T-helper 2 cell (primary cell): Measurements from ENCODE around the gene NUDT21.
"Not testable (repeated sequence)": the region's sequence is repeated elsewhere in the genome, so short reads cannot be mapped to it uniquely, and the experiment has no call there.

ENCODE experiments used
- DNase-seq, 5 experiments: peaks; one replicate each; pipeline versions ENCODE4 v3.0.0 to v3.0.0-alpha.2; 2012 to 2022

NUDT21 gene

DNA sequence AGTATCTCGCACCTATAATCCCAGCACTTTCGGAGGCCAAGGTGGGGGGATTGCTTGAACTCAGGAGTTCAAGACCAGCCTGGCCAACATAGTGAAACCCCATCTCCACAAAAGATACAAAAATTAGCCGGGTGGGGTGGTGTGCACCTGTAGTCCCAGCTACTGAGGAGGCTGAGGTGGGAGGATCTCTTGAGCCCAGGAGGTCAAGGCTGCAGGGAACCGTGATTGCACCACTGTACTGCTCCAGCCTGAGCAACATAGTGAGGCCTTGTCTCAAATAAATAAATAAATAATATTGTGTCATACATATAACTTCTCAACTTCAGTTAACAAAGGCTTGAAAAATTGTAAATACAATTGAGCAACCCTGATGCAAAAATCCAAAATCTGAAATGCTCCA lies 34.0 kb downstream of the NUDT21 start:
- DNase-seq, result no peak

- DNase-seq, result no peak
Observed at GRCh38 chr16:56415875-56416274, 35.3 kb downstream of the NUDT21 start.

DNA sequence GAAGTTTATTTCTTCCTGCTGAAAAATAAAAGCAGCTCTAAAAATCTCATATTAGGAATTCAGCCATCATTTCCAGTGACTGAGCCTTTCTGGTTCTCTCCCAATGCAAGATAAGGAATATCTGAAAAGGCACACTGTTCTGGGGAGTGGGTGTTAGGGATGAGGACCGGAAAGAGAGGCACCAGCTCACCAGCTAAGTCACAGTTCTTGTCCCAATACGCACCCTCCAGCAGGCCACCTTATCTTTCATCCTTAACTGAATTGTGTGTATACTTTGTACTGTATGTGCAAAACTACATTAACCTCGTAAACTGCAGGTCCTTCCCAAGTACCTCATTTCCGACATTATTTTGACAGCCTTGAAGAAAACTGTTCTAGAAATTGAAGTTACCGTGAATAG lies 36.8 kb downstream of the NUDT21 start:
- no peak for DNase-seq

DNA sequence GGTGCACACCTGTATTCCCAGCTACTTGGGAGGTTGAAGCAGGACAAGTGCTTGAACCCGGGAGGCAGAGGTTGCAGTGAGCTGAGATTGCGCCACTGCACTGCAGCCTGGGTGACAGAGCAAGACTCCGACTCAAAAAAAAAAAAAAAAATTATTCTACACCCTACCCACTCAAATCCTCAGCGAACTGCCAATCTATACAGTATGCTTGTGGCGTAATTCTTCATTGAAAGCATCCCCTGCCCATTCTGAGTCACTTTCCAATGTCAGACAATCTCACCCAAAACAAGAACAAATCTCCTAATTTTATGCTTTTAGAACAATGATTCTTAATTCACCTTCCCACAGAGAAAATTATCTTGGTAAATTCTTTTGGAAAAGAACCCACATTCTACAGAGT lies 37.8 kb downstream of the NUDT21 start:
- DNase-seq, result no peak

DNA sequence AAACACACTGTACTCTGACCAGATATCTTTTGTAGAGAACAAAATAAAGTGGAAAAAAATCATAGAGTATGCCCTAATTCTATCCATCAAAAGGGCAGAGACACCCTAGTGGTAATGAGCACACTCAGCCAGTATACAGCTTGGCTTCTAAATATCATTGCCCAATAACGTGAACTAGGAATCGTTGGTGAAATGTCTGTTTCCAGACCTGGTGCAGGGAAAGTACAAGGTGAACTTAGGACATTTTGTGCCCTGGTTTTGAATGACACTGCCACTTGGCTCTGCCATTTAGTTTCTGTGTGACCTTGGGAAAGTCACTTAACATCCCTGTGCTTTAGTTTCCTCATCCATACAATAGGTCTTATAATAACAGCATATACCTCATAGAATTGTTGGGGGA lies 39.5 kb downstream of the NUDT21 start:
- no peak for DNase-seq

GRCh38 chr16:56411123-56411522 lies 40.0 kb downstream of the NUDT21 start:
- no peak for DNase-seq

GRCh38 chr16:56409195-56409594 lies 41.9 kb downstream of the NUDT21 start:
- DNase-seq, result no peak

DNA sequence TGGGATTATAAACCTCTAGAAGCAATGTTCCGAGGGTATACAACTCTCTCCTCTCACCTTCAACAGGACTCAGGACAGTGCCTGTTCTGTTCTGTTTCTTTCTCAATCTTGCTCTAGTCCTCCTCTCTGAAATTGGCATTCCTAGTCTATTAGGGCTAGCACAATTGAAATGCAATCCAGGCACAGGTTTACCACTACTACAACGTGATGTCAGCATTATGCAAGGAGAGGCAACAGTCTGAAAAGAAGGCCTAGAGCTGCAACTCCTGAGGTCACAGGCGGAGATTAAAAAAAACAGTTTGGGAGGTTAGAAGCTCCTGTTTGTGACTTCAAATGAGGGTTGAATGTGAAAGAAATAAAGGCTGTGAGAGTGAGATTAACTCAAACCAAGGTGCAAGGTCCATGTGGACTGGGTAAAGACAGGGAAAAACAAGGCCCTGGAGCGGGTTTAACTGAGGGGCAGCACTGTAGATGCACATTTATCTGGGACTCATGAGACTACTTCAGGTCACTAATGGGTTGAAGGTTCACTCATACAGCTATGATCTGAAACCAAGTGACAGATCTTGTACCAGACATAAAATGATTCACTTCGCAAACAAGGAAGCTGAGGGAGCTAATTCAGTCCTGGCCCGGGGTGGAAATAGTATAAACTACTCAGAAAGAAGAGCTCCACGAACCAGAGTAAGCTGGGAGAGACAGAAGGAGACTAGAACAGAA lies 42.6 kb downstream of the NUDT21 start:
- DNase-seq, result no peak

DNA sequence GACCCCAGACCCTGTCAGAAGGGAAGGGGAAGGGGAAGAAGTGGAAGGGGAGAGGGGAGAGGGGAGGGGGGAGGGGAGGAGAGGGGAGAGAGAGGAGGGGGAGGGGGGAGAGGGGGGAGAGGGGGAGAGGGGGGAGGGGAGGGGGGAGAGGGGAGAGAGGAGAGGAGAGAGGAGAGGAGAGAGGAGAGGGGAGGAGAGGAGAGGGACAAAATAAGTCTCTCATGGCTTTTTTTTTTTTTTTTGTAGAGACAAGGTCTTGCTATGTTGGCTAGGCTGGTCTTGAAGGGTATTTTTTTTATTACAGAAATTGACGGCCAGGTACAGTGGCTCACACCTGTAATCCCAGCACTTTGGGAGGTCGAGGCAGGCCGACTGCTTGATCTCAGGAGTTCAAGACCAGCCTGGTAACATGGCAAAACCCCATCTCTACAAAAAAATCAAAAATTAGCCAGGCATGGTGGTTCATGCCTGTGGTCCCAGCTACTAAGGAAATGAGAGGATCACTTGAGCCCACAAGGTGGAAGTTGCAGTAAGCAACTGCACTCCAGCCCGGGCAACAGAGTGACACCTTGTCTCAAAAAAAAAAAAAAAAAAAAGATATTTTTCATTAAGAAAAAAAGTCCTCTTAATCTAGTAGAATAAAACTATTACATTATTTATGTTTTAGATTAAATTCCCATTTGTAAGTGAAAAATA lies 45.0 kb downstream of the NUDT21 start:
- DNase-seq, result no peak

DNA sequence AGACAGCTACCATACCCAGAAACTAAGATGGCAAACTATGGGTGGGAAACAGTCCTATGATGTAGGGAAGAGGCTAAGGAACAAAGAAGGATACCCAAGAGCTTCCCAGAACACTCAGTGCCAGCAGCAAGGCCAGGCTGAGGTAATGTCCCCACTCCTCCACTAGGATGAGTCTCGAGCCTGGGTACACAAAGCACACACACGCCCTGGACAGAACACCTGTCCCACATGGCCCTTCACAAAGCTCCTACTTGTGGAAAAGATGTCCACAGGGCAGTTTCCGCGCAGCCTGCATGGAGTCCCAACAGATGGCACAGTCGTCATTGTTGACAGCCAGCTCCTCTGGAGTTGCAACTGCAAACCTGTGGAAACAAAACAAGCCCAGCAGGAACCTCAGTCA lies 49.6 kb downstream of the NUDT21 start:
- peak in 1 of 5 experiments; percentile 11 for DNase-seq

- DNase-seq, result no peak
Observed at GRCh38 chr16:56400458-56400857, 50.7 kb downstream of the NUDT21 start.

DNA sequence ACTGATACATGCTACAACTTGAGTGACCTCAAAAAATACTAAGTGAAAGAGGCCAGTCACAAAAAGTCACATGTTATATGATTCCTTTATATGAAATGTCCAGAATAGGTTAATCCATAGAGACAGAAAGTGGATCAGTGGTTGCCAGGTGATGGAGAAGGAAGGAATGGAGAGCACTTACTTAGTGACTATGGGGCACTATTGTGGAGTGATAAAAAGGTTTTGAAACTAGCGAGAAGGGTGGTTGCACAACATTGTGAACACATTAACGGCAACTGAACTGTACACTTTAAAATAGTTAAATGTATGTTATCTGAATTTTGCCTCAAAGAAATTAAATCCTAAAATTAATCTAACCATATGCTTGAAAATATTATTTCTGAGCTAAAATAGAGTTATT lies 51.6 kb downstream of the NUDT21 start:
- no peak for DNase-seq

- no peak for DNase-seq
Observed at GRCh38 chr16:56399047-56399446, 52.1 kb downstream of the NUDT21 start.

DNA sequence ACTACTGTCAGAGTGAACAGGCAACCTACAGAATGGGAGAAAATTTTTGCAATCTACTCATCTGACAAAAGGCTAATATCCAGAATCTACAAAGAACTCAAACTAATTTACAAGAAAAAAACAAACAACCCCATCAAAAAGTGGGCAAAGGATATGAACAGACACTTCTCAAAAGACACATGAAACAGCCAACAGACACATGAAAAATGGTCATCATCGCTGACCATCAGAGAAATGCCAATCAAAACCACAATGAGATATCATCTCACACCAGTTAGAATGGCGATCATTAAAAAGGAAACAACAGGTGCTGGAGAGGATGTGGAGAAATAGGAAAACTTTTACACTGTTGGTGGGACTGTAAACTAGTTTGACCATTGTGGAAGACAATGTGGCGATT lies 54.4 kb downstream of the NUDT21 start:
- not testable (repeated sequence) for DNase-seq

GRCh38 chr16:56389554-56389953 lies 61.6 kb downstream of the NUDT21 start:
- DNase-seq, result no peak

DNA sequence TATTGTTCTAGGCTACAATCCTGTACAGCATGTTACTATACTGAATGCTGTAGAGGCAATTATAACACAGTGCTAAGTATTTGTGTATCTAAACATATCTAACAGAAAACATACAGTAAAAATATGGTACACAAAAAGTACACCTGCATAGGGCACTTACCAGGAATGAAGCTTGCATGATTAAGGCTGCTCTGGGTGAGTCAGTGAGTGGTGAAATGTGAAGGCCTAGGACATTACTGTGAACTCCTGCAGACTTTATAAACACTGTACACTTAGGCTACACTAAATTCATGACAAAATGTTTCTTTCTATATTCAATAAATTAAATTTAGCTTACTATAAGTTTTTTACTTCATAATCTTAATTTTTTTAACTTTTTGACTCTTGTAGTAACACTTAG lies 62.9 kb downstream of the NUDT21 start:
- DNase-seq, result no peak

- DNase-seq, result no peak
Observed at GRCh38 chr16:56387396-56387795, 63.7 kb downstream of the NUDT21 start.

DNA sequence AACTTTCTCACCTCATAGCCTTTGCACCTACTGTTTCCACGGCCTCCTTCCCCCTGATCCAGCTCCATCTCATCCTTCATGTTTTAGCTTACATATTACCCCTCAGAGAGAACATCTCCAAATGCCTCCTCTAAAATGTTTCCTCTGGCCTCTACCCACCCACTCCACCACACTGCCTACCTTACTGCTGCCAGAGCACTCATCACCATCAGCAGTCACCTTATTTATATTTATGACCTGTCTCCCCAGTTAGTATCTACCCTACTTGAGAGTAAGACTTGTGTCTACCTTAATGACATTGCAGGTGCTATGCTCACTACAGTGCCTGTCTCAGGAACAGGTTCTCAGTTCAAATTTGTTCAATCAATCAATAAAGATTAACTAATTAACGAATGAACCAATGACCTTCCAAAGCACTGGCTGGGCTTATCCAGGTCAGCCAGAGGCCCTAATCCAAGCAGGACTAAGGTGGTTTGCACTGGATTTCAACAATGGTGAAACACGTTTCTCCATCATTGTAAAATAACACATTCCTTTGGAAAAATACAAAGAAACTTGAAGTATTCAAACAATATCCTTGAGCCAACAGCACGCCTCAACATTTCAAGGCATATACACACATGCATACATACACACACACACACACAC lies 66.9 kb downstream of the NUDT21 start:
- no peak for DNase-seq

DNA sequence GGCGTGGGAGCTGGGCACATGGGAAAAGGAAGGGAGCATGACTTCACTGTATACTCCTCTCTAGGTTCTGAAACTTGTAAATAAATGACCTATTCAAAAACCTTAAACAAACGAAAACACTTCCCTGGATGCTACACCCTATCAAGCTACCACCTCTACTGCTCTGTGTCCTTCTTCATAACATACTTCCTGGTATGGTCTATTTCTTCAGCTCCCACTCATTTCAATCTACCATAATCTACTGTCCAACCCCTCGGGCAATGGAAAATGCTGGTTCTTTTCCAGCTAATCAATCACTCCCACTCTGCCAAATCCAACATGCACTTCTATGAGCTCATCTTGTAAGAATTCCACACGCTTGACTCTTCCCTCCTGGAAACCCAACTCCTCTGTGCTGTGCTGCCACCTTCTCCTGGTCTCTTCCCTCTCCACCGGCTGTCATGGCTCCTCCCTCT lies 68.2 kb downstream of the NUDT21 start:
- DNase-seq, result no peak

DNA sequence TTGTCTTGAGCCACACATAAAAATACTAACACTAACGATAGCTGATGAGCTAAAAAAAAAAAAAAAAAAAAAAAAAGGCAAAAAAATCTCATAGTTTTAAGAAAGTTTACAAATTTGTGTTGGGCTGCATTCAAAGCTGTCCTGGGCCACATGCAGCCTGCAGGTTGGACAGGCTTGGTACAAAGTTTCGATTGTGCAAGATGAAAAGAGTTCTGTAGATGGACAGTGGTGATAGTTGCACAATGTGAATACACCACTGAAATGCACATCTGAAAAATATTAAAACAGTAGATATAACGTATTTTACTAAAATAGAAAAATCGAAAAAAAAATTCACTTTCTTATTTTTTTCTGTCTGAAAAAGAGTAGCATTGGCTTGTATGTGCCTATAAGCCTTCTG lies 68.7 kb downstream of the NUDT21 start:
- DNase-seq, result no peak

DNA sequence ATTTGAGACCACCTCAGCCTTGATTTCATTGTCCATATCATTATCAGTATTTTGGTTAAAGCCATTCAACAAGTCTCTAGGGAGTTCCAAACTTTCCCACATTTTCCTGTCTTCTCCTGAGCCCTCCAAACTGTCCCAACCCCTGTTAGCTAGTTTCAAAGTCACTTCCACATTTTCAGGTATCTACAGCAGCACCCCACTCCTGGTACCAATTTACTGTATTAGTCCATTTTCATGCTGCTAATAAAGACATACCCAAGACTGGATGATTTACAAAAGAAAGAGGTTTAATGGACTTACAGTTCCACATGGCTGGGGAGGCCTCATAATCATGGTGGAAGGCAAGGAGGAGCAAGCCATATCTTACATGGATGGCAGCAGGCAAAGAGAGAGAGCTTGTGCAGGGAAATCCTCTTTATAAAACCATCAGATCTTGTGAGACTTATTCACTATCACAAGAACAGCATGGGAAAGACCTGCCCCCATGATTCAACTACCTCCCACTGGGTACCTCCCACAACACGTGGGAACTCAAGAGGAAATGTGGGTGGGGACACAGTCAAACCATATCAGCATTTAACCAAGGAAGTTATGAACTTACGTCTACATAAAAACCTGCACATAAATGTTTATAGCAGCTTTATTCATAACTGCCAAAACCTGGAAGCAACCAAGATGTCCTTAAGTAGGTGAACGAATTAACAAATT lies 70.2 kb downstream of the NUDT21 start:
- not testable (repeated sequence) for DNase-seq
